ENCODE measurements around the gene AIG1.

GRCh38 chr6:143135797-143136561 lies 75.3 kb downstream of the AIG1 start:
- TF ChIP-seq CTCF (IDR thresholded peaks at IDR 0.05; ENCODE audit: poor library complexity) (no peak), EZH2phosphoT487 (IDR thresholded peaks at IDR 0.05; ENCODE audit: low read depth, severe bottlenecking, unreplicated experiment) (no peak)

Measured in hepatocyte (in vitro differentiated cells).